SK-N-MC (cell line): ENCODE measurements around the gene TTYH2.

Experiments used
- EZH2 ChIP-seq: fragments of 200-600 bp; sonication (generic); IDR thresholded peaks from one replicate; pipeline ENCODE4 v1.6.1; 2017; ENCODE audit warnings: antibody characterized with exemption
- FOXP2 ChIP-seq: optimal IDR thresholded peaks from 2 replicates; pipeline ENCODE3; 2011; ENCODE audit warnings: mild to moderate bottlenecking, moderate library complexity; ENCODE audit not compliant: insufficient read depth; ENCODE audit errors: extremely low read length, control extremely low read depth
- POLR2AphosphoS5 ChIP-seq: IDR thresholded peaks from 2 replicates; pipeline ENCODE4 v1.6.1; 2012; ENCODE audit warnings: mild to moderate bottlenecking, low read depth, low read length, borderline replicate concordance

GRCh38 chr17:74164446-74165045, 48.8 kb upstream of the TTYH2 start:
- TF ChIP-seq EZH2 (no peak), POLR2AphosphoS5 (no peak), FOXP2 (no peak)
